HG03108 (cell line): ENCODE measurements around the gene ANKRD44.
"Not testable (repeated sequence)": the region's sequence is repeated elsewhere in the genome, so short reads cannot be mapped to it uniquely, and the experiment has no call there.

Experiments
- ATAC-seq: cut with Tn5 transposase; IDR thresholded peaks from one replicate; pipeline ENCODE4 v1.9.1; 2021; ENCODE audit warnings: moderate library complexity; ENCODE audit not compliant: unreplicated experiment

The ANKRD44 gene

GRCh38 chr2:197294260-197294659 is 16.3 kb downstream of the ANKRD44 start:
- ATAC-seq = peak; percentile 36

- peak; percentile 28 for ATAC-seq
Measured at GRCh38 chr2:197293252-197294007, 17.1 kb downstream of the ANKRD44 start.

- ATAC-seq = no peak
Measured at GRCh38 chr2:197292619-197293018, 18.0 kb downstream of the ANKRD44 start.

- not testable (repeated sequence) for ATAC-seq
Measured at GRCh38 chr2:197287596-197287932, 23.0 kb downstream of the ANKRD44 start.

- peak; percentile 84 for ATAC-seq
Measured at GRCh38 chr2:197286805-197287595, 23.6 kb downstream of the ANKRD44 start.

- no peak for ATAC-seq
Measured at GRCh38 chr2:197285361-197285760, 25.2 kb downstream of the ANKRD44 start.

- no peak for ATAC-seq
Measured at GRCh38 chr2:197284956-197285355, 25.6 kb downstream of the ANKRD44 start.

- no peak for ATAC-seq
Measured at GRCh38 chr2:197281421-197281820, 29.2 kb downstream of the ANKRD44 start.

- ATAC-seq = peak; percentile 45
Measured at GRCh38 chr2:197280015-197280702, 30.4 kb downstream of the ANKRD44 start.

- no peak for ATAC-seq
Measured at GRCh38 chr2:197278799-197279763, 31.5 kb downstream of the ANKRD44 start.

- no peak for ATAC-seq
Measured at GRCh38 chr2:197277794-197278193, 32.8 kb downstream of the ANKRD44 start.

GRCh38 chr2:197276156-197276555 is 34.4 kb downstream of the ANKRD44 start:
- no peak for ATAC-seq

- no peak for ATAC-seq
Measured at GRCh38 chr2:197274937-197275336, 35.6 kb downstream of the ANKRD44 start.

- ATAC-seq = no peak
Measured at GRCh38 chr2:197274349-197274748, 36.2 kb downstream of the ANKRD44 start.

GRCh38 chr2:197273485-197273884 is 37.1 kb downstream of the ANKRD44 start:
- ATAC-seq = no peak

- no peak for ATAC-seq
Measured at GRCh38 chr2:197270601-197271000, 40.0 kb downstream of the ANKRD44 start.

GRCh38 chr2:197269815-197270214 is 40.8 kb downstream of the ANKRD44 start:
- ATAC-seq = no peak

- ATAC-seq = no peak
Measured at GRCh38 chr2:197268786-197269584, 41.6 kb downstream of the ANKRD44 start.

GRCh38 chr2:197266477-197266876 is 44.1 kb downstream of the ANKRD44 start:
- no peak for ATAC-seq

GRCh38 chr2:197265924-197266323 is 44.7 kb downstream of the ANKRD44 start:
- ATAC-seq = no peak
